Suppressor macrophage treated with lipopolysaccharide for 1 hour (primary cell): ENCODE measurements around the gene ANKS3.
A peak's percentile ranks its signal among the peaks of the same experiment; 100 is the strongest.

Experiments
- DNase-seq, 3 donors: peaks; one replicate each; pipeline ENCODE4 v3.0.0-alpha.2; 2020 to 2022

The ANKS3 gene

GRCh38 chr16:4683255-4684057 is 50.6 kb downstream of the ANKS3 start:
- no peak for DNase-seq

DNA sequence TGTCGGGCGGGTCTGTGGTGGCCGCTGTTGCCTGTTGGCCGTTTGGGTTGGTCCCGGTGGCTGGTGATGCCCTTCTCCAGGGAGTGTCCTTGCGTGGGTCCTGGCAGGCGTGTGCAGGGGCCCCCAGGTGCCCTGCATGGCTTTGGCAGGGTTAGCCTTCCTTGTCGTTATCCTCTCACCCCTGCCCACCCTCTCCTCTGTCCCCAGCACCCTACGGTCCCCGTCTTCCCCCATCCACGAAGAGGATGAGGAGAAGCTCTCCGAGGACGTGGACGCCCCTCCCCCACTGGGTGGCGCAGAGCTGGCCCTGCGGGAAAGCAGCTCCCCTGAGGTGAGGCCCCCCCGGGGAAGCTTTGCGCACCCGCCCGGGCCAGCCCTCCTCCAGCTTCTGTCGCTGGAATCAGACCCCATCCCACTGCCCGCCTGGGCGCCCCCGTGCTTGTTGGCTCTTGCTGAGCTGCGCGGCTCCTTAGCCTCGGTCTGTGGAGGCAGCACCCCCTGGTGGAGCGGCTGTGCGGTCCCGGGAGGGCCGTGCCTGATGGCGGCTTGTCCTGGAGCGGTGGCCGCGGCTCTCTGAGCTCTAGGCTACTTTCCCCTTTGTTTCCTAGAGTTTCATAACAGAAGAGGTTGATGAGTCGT is 51.3 kb downstream of the ANKS3 start:
- peak; percentile 65 to 77 (median 65) for DNase-seq

- DNase-seq = peak; percentile 64 to 70 (median 68)
Observed at GRCh38 chr16:4682084-4682591, 51.9 kb downstream of the ANKS3 start.

GRCh38 chr16:4681471-4682083 is 52.5 kb downstream of the ANKS3 start:
- DNase-seq = no peak

DNA sequence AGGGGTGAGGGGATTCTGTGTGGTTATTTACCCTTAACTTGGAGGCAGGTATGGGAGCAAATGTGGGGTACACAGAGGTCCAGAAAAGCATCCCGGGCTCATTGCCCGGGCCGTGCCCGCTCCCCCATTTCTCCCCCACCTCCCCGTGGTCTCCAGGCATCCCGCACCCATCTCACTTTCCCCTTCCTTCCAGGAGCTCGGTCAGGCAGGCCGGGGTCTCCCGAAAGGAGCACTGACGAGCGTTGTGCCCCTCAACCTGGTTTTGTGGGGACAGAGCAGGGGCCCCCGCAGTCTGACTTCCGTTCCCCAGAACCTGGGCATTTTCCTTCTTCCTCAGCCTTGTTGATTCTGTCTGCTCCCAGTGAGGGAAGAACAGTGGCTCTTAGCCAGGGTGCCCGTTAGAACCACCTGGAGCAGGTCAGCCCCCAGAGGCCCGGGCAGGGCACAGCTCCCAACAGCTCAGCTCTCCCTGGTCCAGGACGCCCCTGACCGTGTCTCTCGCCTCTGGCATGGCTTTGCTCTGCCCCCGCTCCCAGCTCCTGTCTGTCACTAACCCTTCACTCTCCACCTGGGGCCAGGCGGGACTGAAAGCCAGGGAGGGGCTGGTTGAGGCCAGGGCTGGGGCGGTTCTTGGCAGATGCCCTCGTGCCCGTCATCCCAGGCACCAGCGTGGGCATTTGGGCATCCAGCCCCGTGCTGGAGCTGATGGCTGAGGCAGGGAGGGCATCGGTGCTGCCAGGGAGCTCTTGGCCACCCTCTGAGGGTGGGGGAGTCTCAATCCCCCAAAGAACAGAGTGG is 53.2 kb downstream of the ANKS3 start:
- DNase-seq = no peak

- DNase-seq = peak; percentile 87 to 95 (median 92)
Observed at GRCh38 chr16:4679850-4680636, 54.0 kb downstream of the ANKS3 start.

DNA sequence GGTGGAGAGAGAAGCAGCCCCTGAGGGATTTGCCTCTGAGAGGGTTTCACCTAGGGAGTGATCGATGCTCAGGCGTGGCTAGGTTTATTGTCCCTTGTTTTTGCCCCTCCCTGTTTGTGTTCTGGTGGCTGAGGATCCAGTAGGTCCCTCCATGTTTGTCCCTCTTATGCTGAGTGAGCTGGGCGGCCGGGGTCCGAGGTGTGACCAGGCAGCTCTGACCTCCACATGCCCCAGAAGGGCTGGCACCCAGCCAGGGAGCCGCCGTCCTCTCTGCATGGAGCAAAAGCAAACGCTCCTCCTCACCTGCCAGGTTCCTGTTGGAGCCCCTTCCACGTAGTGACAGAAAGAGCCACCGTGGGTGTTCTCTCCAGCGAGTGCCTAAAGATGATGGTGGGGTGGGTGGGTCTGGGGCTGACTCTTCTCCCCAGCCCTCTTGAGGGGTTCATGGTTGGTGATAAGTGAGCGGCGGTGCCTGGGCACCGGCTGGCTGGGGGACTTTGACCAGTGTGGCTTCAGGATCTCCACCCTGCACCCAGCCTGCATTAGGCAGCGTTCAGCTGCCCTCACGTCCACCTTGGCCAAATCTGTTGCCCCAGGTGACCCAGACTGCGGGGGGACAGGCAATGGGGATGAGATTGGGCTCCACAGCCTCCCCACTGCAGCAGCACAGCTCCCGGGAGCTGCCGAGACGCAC is 54.8 kb downstream of the ANKS3 start:
- DNase-seq = peak in 1 of 3 donors; percentile 18

DNA sequence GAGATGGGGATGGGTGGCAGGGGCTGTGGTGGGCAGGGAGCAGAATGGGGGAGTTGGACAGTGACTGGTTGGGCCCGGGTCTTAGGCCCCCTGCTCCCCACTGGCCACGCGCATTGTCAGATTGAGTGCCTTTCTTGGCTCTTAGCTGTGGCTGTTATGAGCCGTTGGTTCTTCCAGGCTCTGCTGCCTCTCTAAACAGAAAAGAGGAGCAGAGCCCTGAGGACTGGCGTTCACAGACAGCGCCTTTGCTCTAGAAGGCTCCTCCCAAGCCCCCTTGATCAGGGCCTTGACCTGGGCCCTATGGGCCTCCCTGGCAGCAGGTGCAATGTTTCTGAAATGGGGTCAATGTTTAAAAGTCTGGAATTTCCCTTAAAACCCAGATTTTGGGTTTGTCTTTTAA is 55.5 kb downstream of the ANKS3 start:
- no peak for DNase-seq

DNA sequence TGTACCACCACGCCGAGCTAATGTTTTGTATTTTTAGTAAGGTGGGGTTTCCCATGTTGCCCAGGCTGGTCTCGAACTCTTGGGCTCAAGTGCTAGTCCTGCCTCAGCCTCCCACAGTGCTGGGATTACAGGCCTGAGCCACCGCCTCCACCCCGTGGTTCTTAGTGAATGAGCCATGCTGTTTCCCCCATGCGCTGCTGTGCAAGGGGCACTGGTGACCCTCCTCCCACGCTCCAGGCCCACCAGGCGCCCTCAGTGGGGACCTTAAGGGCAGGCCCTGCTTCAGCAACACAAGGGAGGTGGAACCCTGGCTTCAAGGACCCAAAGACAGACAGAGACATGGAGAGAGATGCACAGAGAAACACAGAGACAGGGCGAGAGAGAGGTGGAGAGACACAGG is 56.1 kb downstream of the ANKS3 start:
- no peak for DNase-seq

DNA sequence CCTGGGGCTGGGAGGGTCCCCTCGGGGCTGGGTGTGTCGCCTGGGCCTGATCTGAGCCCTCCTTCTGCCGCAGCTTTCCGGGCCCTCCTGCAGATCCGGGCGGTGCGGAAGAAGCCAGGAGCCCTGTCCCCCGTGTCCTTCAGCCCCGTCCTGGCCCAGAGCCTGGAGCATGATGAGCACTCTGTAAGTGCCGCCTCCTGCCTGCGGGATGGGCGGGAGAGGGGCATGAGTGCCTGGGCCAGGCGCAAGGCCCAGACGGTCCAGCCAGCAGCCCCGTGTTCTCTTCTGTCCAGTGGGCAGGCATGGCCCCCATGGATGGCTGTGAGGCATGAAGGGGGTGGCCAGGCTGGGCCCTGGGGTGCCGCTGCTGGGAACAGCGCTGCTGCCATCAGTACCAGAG is 56.7 kb downstream of the ANKS3 start:
- no peak for DNase-seq

DNA sequence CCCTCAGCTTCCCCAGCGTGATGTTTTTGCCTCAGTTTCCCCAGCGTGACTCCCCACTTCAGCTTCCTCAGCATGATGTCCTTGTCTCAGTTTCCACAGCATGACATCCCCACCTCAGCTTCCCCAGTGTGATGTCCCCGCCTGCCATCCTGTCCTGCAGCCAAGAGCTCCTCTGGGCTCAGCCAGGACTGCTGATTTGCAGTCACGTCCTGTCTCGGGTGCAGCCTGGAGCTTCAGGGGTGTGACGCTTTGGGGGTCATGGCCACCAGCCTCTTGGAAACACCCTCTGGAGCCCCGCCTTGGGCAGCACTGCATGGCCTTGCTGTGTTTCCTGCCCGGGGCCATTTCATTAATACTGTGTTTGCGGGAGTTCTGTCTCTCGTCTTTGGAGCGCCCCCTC is 57.2 kb downstream of the ANKS3 start:
- DNase-seq = no peak

GRCh38 chr16:4675864-4676786 is 57.9 kb downstream of the ANKS3 start:
- peak in 2 of 3 donors; percentile 26 to 38 for DNase-seq

DNA sequence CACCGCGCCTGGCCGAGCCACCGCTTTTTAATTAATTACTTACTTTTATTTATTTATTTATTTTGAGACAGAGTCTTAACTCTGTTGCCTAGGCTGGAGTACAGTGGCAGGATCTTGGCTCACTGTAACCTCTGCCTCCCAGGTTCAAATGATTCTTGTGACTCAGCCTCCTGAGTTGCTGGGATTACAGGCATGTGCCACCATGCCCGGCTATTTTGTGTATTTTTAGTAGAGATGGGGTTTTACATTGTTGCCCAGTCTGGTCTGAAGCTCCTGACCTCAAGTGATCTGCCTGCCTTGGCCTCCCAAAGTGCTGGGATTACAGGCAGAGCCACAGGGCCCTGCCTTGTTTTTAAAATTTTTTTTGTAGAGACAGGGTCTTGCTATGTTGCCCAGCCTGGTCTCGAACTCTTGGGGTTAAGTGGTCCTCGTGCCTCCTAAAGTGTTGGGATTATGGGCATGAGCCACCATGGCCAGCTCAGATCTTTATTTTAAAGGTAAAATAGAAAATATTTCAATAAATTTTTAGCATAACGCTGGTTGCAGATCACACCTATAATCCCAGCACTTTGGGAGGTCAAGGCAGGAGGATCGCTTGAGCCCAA is 59.0 kb downstream of the ANKS3 start:
- DNase-seq = peak in 1 of 3 donors; percentile 44

GRCh38 chr16:4673387-4674046 is 60.6 kb downstream of the ANKS3 start:
- DNase-seq = no peak

GRCh38 chr16:4668313-4668960 is 65.6 kb downstream of the ANKS3 start:
- no peak for DNase-seq

- no peak for DNase-seq
Observed at GRCh38 chr16:4667203-4667963, 66.7 kb downstream of the ANKS3 start.

GRCh38 chr16:4666537-4667202 is 67.4 kb downstream of the ANKS3 start:
- no peak for DNase-seq
